OCI-LY1 (cell line): ENCODE measurements around the gene SSBP3.

Experiments
- H2AFZ ChIP-seq: fragments of 200-600 bp; sonication (generic), shearing (Covaris generic); 2 replicates; pipeline ENCODE4 v1.6.0; 2014; ENCODE audit warnings: antibody characterized with exemption, mild to moderate bottlenecking, low read length
- H3F3A ChIP-seq: fragments of 200-600 bp; sonication (generic), shearing (Covaris generic); 2 replicates; pipeline ENCODE4 v1.6.0; 2014; ENCODE audit warnings: mild to moderate bottlenecking, antibody characterized with exemption, low read length, moderate library complexity; ENCODE audit not compliant: insufficient read depth
- H3K27ac ChIP-seq: fragments of 200-600 bp; sonication (generic); 2 replicates; pipeline ENCODE4 v1.5.1; 2014; ENCODE audit warnings: low read length, mixed run types, mild to moderate bottlenecking, low read depth; ENCODE audit not compliant: poor library complexity, severe bottlenecking
- H3K27me3 ChIP-seq: fragments of 200-600 bp; sonication (generic); 2 replicates; pipeline ENCODE4 v1.6.0; 2014; ENCODE audit warnings: antibody characterized with exemption, mild to moderate bottlenecking, low read length, moderate library complexity; ENCODE audit not compliant: insufficient read depth
- H3K36me3 ChIP-seq: fragments of 200-600 bp; sonication (generic); 2 replicates; pipeline ENCODE4 v1.6.1; 2014; ENCODE audit warnings: mild to moderate bottlenecking, antibody characterized with exemption, low read length, moderate library complexity, mixed read lengths; ENCODE audit not compliant: insufficient read depth
- H3K4me1 ChIP-seq: fragments of 200-600 bp; sonication (generic); 2 replicates; pipeline ENCODE4 v1.5.1; 2014; ENCODE audit warnings: mild to moderate bottlenecking, low read length, moderate library complexity; ENCODE audit not compliant: insufficient read depth, severe bottlenecking
- H3K4me2 ChIP-seq: fragments of 200-600 bp; sonication (generic), shearing (Covaris generic); 2 replicates; pipeline ENCODE4 v1.6.1; 2014; ENCODE audit warnings: low read length
- H3K4me3 ChIP-seq: fragments of 200-600 bp; sonication (generic); 2 replicates; pipeline ENCODE4 v1.5.1; 2014; ENCODE audit warnings: low read length, low read depth, mild to moderate bottlenecking, mixed read lengths; ENCODE audit not compliant: poor library complexity, severe bottlenecking
- H3K79me2 ChIP-seq: fragments of 200-600 bp; shearing (Covaris generic); 2 replicates; pipeline ENCODE4 v1.6.1; 2016; ENCODE audit warnings: mixed run types, low read length, mixed read lengths; ENCODE audit not compliant: insufficient read depth
- H3K9ac ChIP-seq: fragments of 200-600 bp; sonication (generic), shearing (Covaris generic); 2 replicates; pipeline ENCODE4 v1.6.1; 2014; ENCODE audit warnings: mild to moderate bottlenecking, low read length, mixed read lengths
- H3K9me2 ChIP-seq: fragments of 200-600 bp; sonication (generic), shearing (Covaris generic); 2 replicates; pipeline ENCODE4 v1.6.1; 2014; ENCODE audit warnings: low read depth, mild to moderate bottlenecking, low read length, mixed read lengths
- H3K9me3 ChIP-seq: fragments of 200-600 bp; shearing (Covaris generic); 2 replicates; pipeline ENCODE4 v1.6.1; 2014; ENCODE audit warnings: low read length, mixed read lengths
- H4K20me1 ChIP-seq: fragments of 200-600 bp; sonication (generic), shearing (Covaris generic); 2 replicates; pipeline ENCODE4 v1.6.0; 2016; ENCODE audit warnings: mild to moderate bottlenecking, low read length; ENCODE audit not compliant: insufficient read depth
- CTCF ChIP-seq: fragments of 200-600 bp; sonication (generic), shearing (Covaris generic); IDR thresholded peaks from 2 replicates; pipeline ENCODE4 v1.5.1; 2017; ENCODE audit warnings: mild to moderate bottlenecking, antibody characterized with exemption, low read length, moderate library complexity, mixed read lengths
- EZH2 ChIP-seq: fragments of 200-600 bp; sonication (generic), shearing (Covaris generic); IDR thresholded peaks from 2 replicates; pipeline ENCODE4 v1.8.0; 2017; ENCODE audit warnings: borderline replicate concordance, mixed run types, mild to moderate bottlenecking, antibody characterized with exemption, low read length, moderate library complexity, mixed read lengths

Gene SSBP3

GRCh38 chr1:54223441-54224202 is 182.6 kb downstream of the SSBP3 start:
- H3K4me3 ChIP-seq, result no peak overlapping the region
- no peaks in the 10 kb centered on the region for H4K20me1 ChIP-seq
- no peaks in the 10 kb centered on the region for H3K4me1 ChIP-seq
- no peaks in the 10 kb centered on the region for H3F3A ChIP-seq
- peaks cover 17% of the 10 kb centered on the region for H3K36me3 ChIP-seq
- H3K9ac ChIP-seq, result no peak overlapping the region
- H3K79me2 ChIP-seq, result no peaks in the 10 kb centered on the region
- H3K9me3 ChIP-seq, result no peaks in the 10 kb centered on the region
- no peak overlapping the region for H3K4me2 ChIP-seq
- no peak overlapping the region for H3K27ac ChIP-seq
- no peaks in the 10 kb centered on the region for H3K9me2 ChIP-seq
- H2AFZ ChIP-seq, result no peak overlapping the region
- TF ChIP-seq EZH2, result no peak
- TF ChIP-seq CTCF, result no peak
- H3K27me3 ChIP-seq, result no peaks in the 10 kb centered on the region

- Histone ChIP-seq H4K20me1 (no peaks in the 10 kb centered on the region), H3K4me3 (no peak overlapping the region), H2AFZ (no peak overlapping the region), H3K9me2 (no peaks in the 10 kb centered on the region), H3F3A (no peaks in the 10 kb centered on the region), H3K27ac (no peak overlapping the region), H3K36me3 (peaks cover 27% of the 10 kb centered on the region), H3K4me2 (no peak overlapping the region), H3K79me2 (no peaks in the 10 kb centered on the region), H3K9me3 (no peaks in the 10 kb centered on the region), H3K9ac (no peak overlapping the region), H3K27me3 (no peaks in the 10 kb centered on the region), H3K4me1 (no peaks in the 10 kb centered on the region)
- TF ChIP-seq CTCF (no peak), EZH2 (no peak)
Measured at GRCh38 chr1:54222711-54223110, 183.5 kb downstream of the SSBP3 start.

GRCh38 chr1:54221867-54222484 is 184.2 kb downstream of the SSBP3 start:
- H4K20me1 ChIP-seq, result no peaks in the 10 kb centered on the region
- TF ChIP-seq CTCF (no peak), EZH2 (no peak)
- no peak overlapping the region for H3K4me2 ChIP-seq
- no peaks in the 10 kb centered on the region for H3K79me2 ChIP-seq
- H3K9ac ChIP-seq, result no peak overlapping the region
- no peak overlapping the region for H2AFZ ChIP-seq
- no peaks in the 10 kb centered on the region for H3K9me3 ChIP-seq
- H3K36me3 ChIP-seq, result peaks cover 34% of the 10 kb centered on the region
- H3K27ac ChIP-seq, result no peak overlapping the region
- H3K4me1 ChIP-seq, result no peaks in the 10 kb centered on the region
- H3K27me3 ChIP-seq, result no peaks in the 10 kb centered on the region
- no peaks in the 10 kb centered on the region for H3F3A ChIP-seq
- no peaks in the 10 kb centered on the region for H3K9me2 ChIP-seq
- no peak overlapping the region for H3K4me3 ChIP-seq
